Measurements from ENCODE around the gene IRX5. TPM values are rescaled to one million over a fixed set of nuclear protein-coding genes. Genes with fewer than 3 reads are reported as not detected.

The IRX5 gene
- polyA plus RNA-seq, 3 donors: 0.15 TPM; not detected in 2

- H3K36me3 ChIP-seq (replicated peaks in 1 of 2; ENCODE audit: control insufficient read depth in 1 of 2, insufficient read depth in 2 of 2, low read length in 2 of 2): no peaks in the 10 kb centered on the region
- H3K4me3 ChIP-seq (replicated peaks in 1 of 3; ENCODE audit: low read depth in 2 of 3, low read length in 3 of 3): no peak overlapping the region
- no peak overlapping the region for H3K9ac ChIP-seq (ENCODE audit: insufficient read depth, low read length, poor library complexity, severe bottlenecking)
- DNase-seq: no peak
- Mint-ChIP-seq H3K4me3 (no peak overlapping the region), H3K27me3 (ENCODE audit: low read depth in 3 of 3) (peaks cover 1 to 7% (median 3%) of the 10 kb centered on the region in 3 donors), H3K4me1 (no peaks in the 10 kb centered on the region), H3K36me3 (no peaks in the 10 kb centered on the region), H3K27ac (no peak overlapping the region), H3K9me3 (peaks cover 0 to 5% (median 0%) of the 10 kb centered on the region in 7 donors)
- no peak overlapping the region for H3K27ac ChIP-seq (ENCODE audit: low read depth in 1 of 2, low read length in 2 of 2)
- H3K27me3 ChIP-seq (ENCODE audit: control insufficient read depth in 2 of 2, insufficient read depth in 2 of 2, low read length in 2 of 2): no peaks in the 10 kb centered on the region
- no peaks in the 10 kb centered on the region for H4K20me1 ChIP-seq (ENCODE audit: insufficient read depth, low read length)
- H3K79me2 ChIP-seq (ENCODE audit: insufficient read depth, low read length): no peaks in the 10 kb centered on the region
- H3K4me2 ChIP-seq (replicated peaks; ENCODE audit: extremely low read depth, low read length, poor library complexity, severe bottlenecking): no peak overlapping the region
- TF ChIP-seq CTCF (IDR thresholded peaks at IDR 0.05): no peak
- no peaks in the 10 kb centered on the region for H3K9me3 ChIP-seq (replicated peaks in 1 of 2; ENCODE audit: control insufficient read depth in 1 of 2, insufficient read depth in 1 of 2, low read length in 2 of 2)
- H3K4me1 ChIP-seq (ENCODE audit: control insufficient read depth in 1 of 2, insufficient read depth in 2 of 2, low read length in 2 of 2): no peaks in the 10 kb centered on the region
- H2AFZ ChIP-seq (ENCODE audit: insufficient read depth, low read depth, low read length, poor library complexity, severe bottlenecking): no peak overlapping the region
- 67% methylated on average over 1 of the region's 2 CpGs for WGBS (ENCODE audit: insufficient coverage)
- intact Hi-C loops (cut with micrococcal nuclease): no loop called here
These were observed 34.8 kb downstream of the IRX5 start for GRCh38 chr16:54965464-54965863.

DNA sequence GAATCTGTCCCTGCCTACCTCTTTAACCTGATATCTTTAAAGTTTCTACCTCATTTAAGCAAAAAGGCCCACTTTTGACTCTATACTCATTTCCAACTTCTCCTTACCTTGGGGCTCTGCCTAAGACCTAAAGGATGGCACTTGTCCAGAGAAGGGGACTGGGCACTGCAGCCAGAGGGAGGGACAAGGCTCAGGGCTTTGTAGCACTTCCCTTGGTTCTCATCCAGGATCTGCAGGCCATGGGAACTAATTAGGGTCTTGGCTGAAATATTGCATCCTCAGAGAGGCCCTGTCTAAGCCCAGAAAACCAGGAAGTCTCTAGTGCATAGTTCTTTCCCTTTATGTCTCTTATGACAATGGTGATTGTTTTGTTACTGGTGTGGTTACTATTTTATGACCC lies 37.3 kb downstream of the IRX5 start:
- H3K79me2 ChIP-seq (ENCODE audit: insufficient read depth, low read length): no peaks in the 10 kb centered on the region
- intact Hi-C loops (cut with micrococcal nuclease): no loop called here
- no peak for DNase-seq
- no peaks in the 10 kb centered on the region for H4K20me1 ChIP-seq (ENCODE audit: insufficient read depth, low read length)
- no peak overlapping the region for H3K4me3 Mint-ChIP-seq
- no peaks in the 10 kb centered on the region for H3K36me3 ChIP-seq (replicated peaks in 1 of 2; ENCODE audit: control insufficient read depth in 1 of 2, insufficient read depth in 2 of 2, low read length in 2 of 2)
- H3K9ac ChIP-seq (ENCODE audit: insufficient read depth, low read length, poor library complexity, severe bottlenecking): no peak overlapping the region
- H2AFZ ChIP-seq (ENCODE audit: insufficient read depth, low read depth, low read length, poor library complexity, severe bottlenecking): no peak overlapping the region
- H3K4me3 ChIP-seq (replicated peaks in 1 of 3; ENCODE audit: low read depth in 2 of 3, low read length in 3 of 3): no peak overlapping the region
- H3K27ac ChIP-seq (ENCODE audit: low read depth in 1 of 2, low read length in 2 of 2): no peak overlapping the region
- H3K4me1 ChIP-seq (ENCODE audit: control insufficient read depth in 1 of 2, insufficient read depth in 2 of 2, low read length in 2 of 2): no peaks in the 10 kb centered on the region
- TF ChIP-seq CTCF (IDR thresholded peaks at IDR 0.05): no peak
- H3K27me3 ChIP-seq (ENCODE audit: control insufficient read depth in 2 of 2, insufficient read depth in 2 of 2, low read length in 2 of 2): no peaks in the 10 kb centered on the region
- H3K27me3 Mint-ChIP-seq (ENCODE audit: low read depth in 3 of 3): peaks cover 3 to 6% (median 4%) of the 10 kb centered on the region in 3 donors
- no peaks in the 10 kb centered on the region for H3K36me3 Mint-ChIP-seq
- H3K27ac Mint-ChIP-seq: peak overlapping the region in 1 of 7 donors; percentile 12
- H3K9me3 Mint-ChIP-seq: peaks cover 0 to 7% (median 3%) of the 10 kb centered on the region in 7 donors
- H3K4me1 Mint-ChIP-seq: no peaks in the 10 kb centered on the region
- H3K4me2 ChIP-seq (replicated peaks; ENCODE audit: extremely low read depth, low read length, poor library complexity, severe bottlenecking): no peak overlapping the region
- peaks cover 0 to 6% of the 10 kb centered on the region in 2 donors for H3K9me3 ChIP-seq (replicated peaks in 1 of 2; ENCODE audit: control insufficient read depth in 1 of 2, insufficient read depth in 1 of 2, low read length in 2 of 2)
